Spleen (tissue), 11 donors: ENCODE measurements around the gene CNGA2. TPM values are rescaled to one million over a fixed set of nuclear protein-coding genes. Genes with fewer than 3 reads are reported as not detected.
A peak's percentile ranks its signal among the peaks of the same experiment; 100 is the strongest.

Source experiments
- DNase-seq: peaks from one replicate; pipeline ENCODE4 v3.0.0-alpha.2; 2020
- H3K27ac ChIP-seq, 8 donors: fragments of 200-600 bp; sonication (generic) in 7 of 8; 1 replicate in 4 of 8; 2 replicates in 4 of 8; pipeline versions ENCODE4 v1.5.0 to v1.8.0; 2016 to 2021; ENCODE audit warnings: inconsistent platforms in 4 of 8, mild to moderate bottlenecking in 4 of 8, moderate library complexity in 1 of 8
- H3K27me3 ChIP-seq, 7 donors: fragments of 200-600 bp; sonication (generic) in 6 of 7; replicated peaks in 1 of 7; 1 replicate in 4 of 7; 2 replicates in 3 of 7; pipeline versions ENCODE4 v1.5.0 to v1.8.0; 2016 to 2021; ENCODE audit warnings: inconsistent platforms in 3 of 7, mild to moderate bottlenecking in 1 of 7
- H3K36me3 ChIP-seq, 6 donors: fragments of 200-600 bp; sonication (generic) in 5 of 6; 1 replicate in 4 of 6; 2 replicates in 2 of 6; pipeline versions ENCODE4 v1.5.0 to v1.8.0; 2016 to 2021; ENCODE audit warnings: inconsistent platforms in 2 of 6
- H3K4me1 ChIP-seq, 6 donors: fragments of 200-600 bp; sonication (generic) in 5 of 6; 1 replicate in 3 of 6; 2 replicates in 3 of 6; pipeline versions ENCODE4 v1.5.0 to v1.8.0; 2016 to 2021; ENCODE audit warnings: inconsistent platforms in 3 of 6
- H3K4me3 ChIP-seq, 8 donors: fragments of 200-600 bp; sonication (generic) in 7 of 8; 1 replicate in 4 of 8; 2 replicates in 4 of 8; pipeline versions ENCODE4 v1.5.0 to v1.8.0; 2016 to 2021; ENCODE audit warnings: inconsistent platforms in 4 of 8, mild to moderate bottlenecking in 4 of 8, moderate library complexity in 2 of 8
- H3K9me3 ChIP-seq, 8 donors: fragments of 200-600 bp; sonication (generic) in 7 of 8; 1 replicate in 4 of 8; 2 replicates in 4 of 8; pipeline versions ENCODE4 v1.5.0 to v1.8.0; 2016 to 2021; ENCODE audit warnings: inconsistent platforms in 4 of 8
- CTCF ChIP-seq, 11 experiments: fragments of 200-600 bp in 7 of 11; fragments of 450-650 bp in 4 of 11; sonication (generic) in 4 of 11; IDR thresholded peaks in 8 of 11; conservative IDR thresholded peaks in 3 of 11; 1 replicate in 7 of 11; 2 replicates in 4 of 11; pipeline versions ENCODE4 v1.4.0 to v1.8.0; 2016 to 2021; ENCODE audit warnings: antibody characterized with exemption in 11 of 11, inconsistent platforms in 4 of 11, mild to moderate bottlenecking in 1 of 11
- POLR2A ChIP-seq, 3 donors: fragments of 450-650 bp; IDR thresholded peaks; one replicate each; pipeline ENCODE4 v1.5.1; 2017; ENCODE audit warnings: antibody characterized with exemption in 3 of 3, mild to moderate bottlenecking in 1 of 3
- POLR2AphosphoS5 ChIP-seq, 3 donors: sonication (generic); formaldehyde crosslinking; IDR thresholded peaks; one replicate each; pipeline ENCODE4 v1.5.1; 2017; ENCODE audit warnings: antibody characterized with exemption in 3 of 3
- WGBS, 5 donors: extraction: QIAGEN DNeasy Blood & Tissue Kit in 3 of 5; methylation state at CpG; one replicate each; pipeline versions ENCODE4 v1.1.5 to v1.1.7; 2013 to 2018; 5-methylcytosine and 5-hydroxymethylcytosine counted together
- intact Hi-C: fragments of 100-400 bp; cut with DNase I; formaldehyde crosslinking; loops from one replicate; pipeline ENCODE4 v1.15.0; 2023; ENCODE audit warnings: low total_unique reads
- polyA plus RNA-seq, 3 donors: library from polyadenylated mRNA; stranded (reverse); fragments of 200-250 nt; gene quantifications; one replicate each; pipeline ENCODE4 v1.2.1, GENCODE V29; 2013
- total RNA-seq, 7 donors: library from RNA; depleted of rRNA in 3 of 7; stranded (reverse); fragments of >200 nt in 3 of 7; fragmentation: NEBNext Ultra II Directional in 4 of 7; extraction: Animal tissue kit (Norgen Biotek cat#: 25700) in 4 of 7; gene quantifications; one replicate each; pipeline versions ENCODE4 v1.1.0 to v1.2.1, GENCODE V29; 2016 to 2021
- donor health status: healthy with polysubstance abuse.
- donor health status: DM: no; HTN: no; CAD: no; lungs with moderate emphysema.
- donor health status: DM: no; HTN: no; CAD: no.
- donor health status: Bipolar disorder and iron deficiency.
- donor health status: healthy.
- donor health status: DM: no; HTN: no; CAD: no.
- donor health status: DM: yes; HTN: yes; CAD: no.

The CNGA2 gene
- total and polyA plus RNA-seq, 10 donors = not detected

GRCh38 chrX:151753313-151754046, 18.9 kb downstream of the CNGA2 start:
- H3K4me3 ChIP-seq = no peak overlapping the region
- peaks cover 0 to 26% (median 0%) of the 10 kb centered on the region in 7 donors for H3K27me3 ChIP-seq
- H3K27ac ChIP-seq = no peak overlapping the region
- DNase-seq = peak; percentile 74
- no peaks in the 10 kb centered on the region for H3K4me1 ChIP-seq
- H3K9me3 ChIP-seq = no peaks in the 10 kb centered on the region
- WGBS, 5 donors = 15 to 52% (median 16%) methylated on average over 3 to 22 of the region's 22 CpGs
- intact Hi-C loops = no loop called here
- no peaks in the 10 kb centered on the region for H3K36me3 ChIP-seq
- TF ChIP-seq CTCF (IDR thresholded peaks at IDR 0.05 in 8 of 11, conservative IDR thresholded peaks at IDR 0.05 in 3 of 11) (peak in 10 of 11 experiments; percentile 16 to 67 (median 54)), POLR2AphosphoS5 (IDR thresholded peaks at IDR 0.05) (no peak)

DNA sequence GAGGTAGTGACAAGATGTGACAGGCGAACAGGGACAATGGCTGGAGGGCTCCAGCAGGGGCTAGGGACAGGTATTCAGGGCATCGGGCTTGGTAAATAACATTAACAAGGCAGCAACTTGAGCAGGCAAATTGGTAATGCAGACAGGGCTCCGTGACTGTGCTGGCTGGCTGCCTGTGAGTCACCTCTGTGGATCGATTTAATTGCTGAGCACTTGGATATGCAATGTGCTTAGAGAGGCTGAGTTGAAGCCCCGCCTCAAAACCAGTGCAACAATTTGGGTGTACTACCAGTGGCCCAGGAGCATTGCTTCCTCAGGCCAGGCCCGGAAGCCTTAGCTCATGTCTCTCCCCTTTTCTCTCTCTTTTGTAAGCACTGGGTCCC, 19.5 kb downstream of the CNGA2 start:
- TF ChIP-seq POLR2A (IDR thresholded peaks at IDR 0.05) (no peak), POLR2AphosphoS5 (IDR thresholded peaks at IDR 0.05) (no peak), CTCF (IDR thresholded peaks at IDR 0.05 in 8 of 11, conservative IDR thresholded peaks at IDR 0.05 in 3 of 11) (no peak)
- Histone ChIP-seq H3K4me1 (no peaks in the 10 kb centered on the region), H3K9me3 (no peaks in the 10 kb centered on the region), H3K4me3 (no peak overlapping the region), H3K27ac (no peak overlapping the region), H3K27me3 (peaks cover 0 to 26% (median 0%) of the 10 kb centered on the region in 7 donors), H3K36me3 (no peaks in the 10 kb centered on the region)
- WGBS, 5 donors = 71 to 89% (median 80%) methylated on average over 3 to 6 of the region's 6 CpGs
- peak; percentile 61 for DNase-seq
- intact Hi-C loops = no loop called here

- intact Hi-C loops = no loop called here
- H3K9me3 ChIP-seq = no peaks in the 10 kb centered on the region
- no peak overlapping the region for H3K27ac ChIP-seq
- DNase-seq = peak; percentile 18
- no peak overlapping the region for H3K4me3 ChIP-seq
- no peaks in the 10 kb centered on the region for H3K36me3 ChIP-seq
- H3K4me1 ChIP-seq = no peaks in the 10 kb centered on the region
- WGBS, 5 donors = 69 to 78% (median 73%) methylated on average over 11 of the region's 11 CpGs
- no peak for TF ChIP-seq CTCF (IDR thresholded peaks at IDR 0.05 in 8 of 11, conservative IDR thresholded peaks at IDR 0.05 in 3 of 11)
- TF ChIP-seq POLR2A (IDR thresholded peaks at IDR 0.05) = no peak
- no peak for TF ChIP-seq POLR2AphosphoS5 (IDR thresholded peaks at IDR 0.05)
- H3K27me3 ChIP-seq = peaks cover 0 to 20% (median 0%) of the 10 kb centered on the region in 7 donors
Measured at GRCh38 chrX:151754641-151755215, 20.2 kb downstream of the CNGA2 start.

DNA sequence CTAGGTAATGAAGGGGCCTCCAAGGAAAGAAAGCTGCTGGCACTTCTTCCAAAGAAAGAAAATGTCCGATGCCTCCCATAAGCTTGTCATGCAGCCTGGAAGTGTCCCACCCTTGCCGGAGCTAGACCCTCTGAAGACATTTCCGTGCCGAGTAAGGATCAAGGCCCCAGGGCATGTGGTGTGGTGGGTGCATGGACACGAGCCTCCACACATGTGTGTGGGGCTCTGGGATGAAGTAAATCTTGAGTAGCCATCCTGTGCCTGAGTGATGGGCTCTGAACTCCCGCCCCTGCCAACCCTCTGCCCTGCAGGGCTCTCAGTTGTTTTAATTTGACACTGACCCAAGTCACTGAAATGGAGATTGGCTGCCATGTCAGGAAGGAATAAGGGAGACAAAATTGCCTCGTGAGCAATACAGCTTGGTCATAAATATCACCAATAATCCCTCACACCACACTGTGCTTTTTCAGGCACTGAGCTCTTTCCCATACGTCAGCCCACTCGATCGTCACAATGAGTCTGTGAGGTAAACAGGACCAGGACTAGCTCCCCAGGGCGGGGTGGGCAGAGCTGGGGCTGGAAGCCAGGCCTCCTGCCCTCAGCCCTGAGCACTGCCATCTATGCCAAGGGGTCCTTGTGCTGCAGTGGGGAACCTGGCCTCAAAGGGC, 24.6 kb downstream of the CNGA2 start:
- no peak overlapping the region for H3K4me3 ChIP-seq
- TF ChIP-seq POLR2A (IDR thresholded peaks at IDR 0.05) = no peak
- TF ChIP-seq CTCF (IDR thresholded peaks at IDR 0.05 in 8 of 11, conservative IDR thresholded peaks at IDR 0.05 in 3 of 11) = no peak
- no peak for TF ChIP-seq POLR2AphosphoS5 (IDR thresholded peaks at IDR 0.05)
- intact Hi-C loops = no loop called here
- H3K9me3 ChIP-seq = no peaks in the 10 kb centered on the region
- DNase-seq = no peak
- WGBS, 5 donors = 79 to 94% (median 83%) methylated on average over 6 to 11 of the region's 11 CpGs
- no peak overlapping the region for H3K27ac ChIP-seq
- H3K27me3 ChIP-seq = no peaks in the 10 kb centered on the region
- H3K4me1 ChIP-seq = no peaks in the 10 kb centered on the region
- no peaks in the 10 kb centered on the region for H3K36me3 ChIP-seq
